Measurements from ENCODE around the gene TCEANC.

TCEANC gene

GRCh38 chrX:13659063-13659462 lies 6.1 kb downstream of the TCEANC start:
- H3K79me2 ChIP-seq (ENCODE audit: control insufficient read depth, insufficient read depth, low read length), result no peaks in the 10 kb centered on the region
- H3K79me1 ChIP-seq (ENCODE audit: low read length), result no peaks in the 10 kb centered on the region
- no peaks in the 10 kb centered on the region for H3K27me3 ChIP-seq (ENCODE audit: insufficient read depth, low read length, poor library complexity)
- no peak overlapping the region for H3K27ac ChIP-seq (ENCODE audit: low read depth, low read length)
- no peak overlapping the region for H3K4me3 ChIP-seq (ENCODE audit: low read length)
- no peak overlapping the region for H2BK15ac ChIP-seq (replicated peaks; ENCODE audit: low read depth)
- no peaks in the 10 kb centered on the region for H3K4me1 ChIP-seq (ENCODE audit: control insufficient read depth, low read depth, low read length)
- H2BK120ac ChIP-seq (ENCODE audit: low read depth, low read length), result no peak overlapping the region
- no peak overlapping the region for H3K9ac ChIP-seq (ENCODE audit: low read length)
- no peak overlapping the region for H3K4ac ChIP-seq (ENCODE audit: low read depth, low read length)
- DNase-seq, result no peak
- H3K36me3 ChIP-seq (ENCODE audit: control insufficient read depth, insufficient read depth, low read length), result no peaks in the 10 kb centered on the region
- H4K8ac ChIP-seq (ENCODE audit: low read depth, low read length), result no peak overlapping the region
- no peak overlapping the region for H4K5ac ChIP-seq (ENCODE audit: low read length)
- H3K4me2 ChIP-seq (ENCODE audit: low read length), result no peak overlapping the region
- H3K23ac ChIP-seq (ENCODE audit: low read length), result no peak overlapping the region
- no peak overlapping the region for H3K56ac ChIP-seq (ENCODE audit: low read length)
- WGBS (ENCODE audit: extremely low coverage, insufficient coverage, low lambda C conversion rate), result no CpG with 5 or more reads among the region's 6 CpGs
- no peak overlapping the region for H2AK5ac ChIP-seq (ENCODE audit: low read length)
- H3K18ac ChIP-seq (ENCODE audit: low read length), result no peak overlapping the region
- H2BK5ac ChIP-seq (ENCODE audit: low read length), result no peak overlapping the region

DNA sequence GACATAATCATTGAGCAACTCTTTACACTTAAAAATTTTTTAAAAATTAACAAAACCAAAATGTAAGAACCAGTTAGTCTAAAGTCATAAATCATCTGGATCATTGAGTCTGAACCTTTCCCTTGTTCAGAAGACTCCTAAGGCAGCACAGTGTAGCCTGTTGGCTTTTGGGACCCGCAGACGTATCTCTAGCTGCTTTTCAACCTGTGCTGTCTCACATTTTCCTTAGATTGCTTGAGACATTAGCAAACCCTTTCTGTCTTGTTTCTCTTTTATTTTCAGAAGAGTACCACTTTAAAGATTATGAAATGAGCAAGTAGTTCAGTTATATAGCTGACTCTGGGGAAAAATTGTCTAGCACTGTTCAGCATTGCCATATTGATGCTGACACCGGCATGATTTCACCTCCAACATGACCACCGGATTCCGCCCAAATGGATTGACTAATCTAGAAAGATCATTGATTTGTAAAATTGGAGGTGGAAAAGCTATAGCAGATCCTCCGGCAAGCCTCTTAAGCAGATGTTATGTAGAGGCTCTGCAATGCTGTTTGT lies 8.9 kb downstream of the TCEANC start:
- Histone ChIP-seq H3K9ac (ENCODE audit: low read length) (no peak overlapping the region), H2BK15ac (replicated peaks; ENCODE audit: low read depth) (no peak overlapping the region), H3K23ac (ENCODE audit: low read length) (no peak overlapping the region), H3K79me1 (ENCODE audit: low read length) (no peaks in the 10 kb centered on the region), H3K4me3 (ENCODE audit: low read length) (no peak overlapping the region), H3K27me3 (ENCODE audit: insufficient read depth, low read length, poor library complexity) (no peaks in the 10 kb centered on the region), H3K4me1 (ENCODE audit: control insufficient read depth, low read depth, low read length) (no peaks in the 10 kb centered on the region), H4K8ac (ENCODE audit: low read depth, low read length) (no peak overlapping the region), H3K36me3 (ENCODE audit: control insufficient read depth, insufficient read depth, low read length) (no peaks in the 10 kb centered on the region), H2BK120ac (ENCODE audit: low read depth, low read length) (no peak overlapping the region), H2AK5ac (ENCODE audit: low read length) (no peak overlapping the region), H3K18ac (ENCODE audit: low read length) (no peak overlapping the region), H3K4me2 (ENCODE audit: low read length) (no peak overlapping the region), H4K5ac (ENCODE audit: low read length) (no peak overlapping the region), H2BK5ac (ENCODE audit: low read length) (no peak overlapping the region), H3K4ac (ENCODE audit: low read depth, low read length) (no peak overlapping the region), H3K27ac (ENCODE audit: low read depth, low read length) (no peak overlapping the region), H3K79me2 (ENCODE audit: control insufficient read depth, insufficient read depth, low read length) (no peaks in the 10 kb centered on the region), H3K56ac (ENCODE audit: low read length) (no peak overlapping the region)
- DNase-seq, result no peak
- WGBS (ENCODE audit: extremely low coverage, insufficient coverage, low lambda C conversion rate), result no CpG with 5 or more reads among the region's 6 CpGs

DNA sequence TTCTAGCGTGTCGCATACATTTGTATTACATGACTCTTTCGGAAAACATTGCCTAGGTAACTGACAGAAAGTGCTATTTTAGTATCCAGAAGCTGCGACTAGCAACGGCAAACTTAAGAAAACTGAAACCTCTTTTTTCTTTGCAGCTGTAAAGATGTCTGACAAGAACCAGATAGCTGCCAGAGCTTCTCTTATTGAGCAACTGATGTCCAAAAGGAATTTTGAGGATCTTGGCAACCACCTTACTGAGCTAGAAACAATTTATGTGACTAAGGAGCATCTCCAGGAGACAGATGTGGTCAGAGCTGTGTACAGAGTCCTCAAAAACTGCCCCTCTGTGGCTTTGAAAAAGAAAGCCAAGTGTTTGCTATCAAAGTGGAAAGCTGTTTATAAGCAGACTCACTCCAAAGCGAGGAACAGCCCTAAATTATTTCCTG lies 9.4 kb downstream of the TCEANC start:
- H3K4ac ChIP-seq (ENCODE audit: low read depth, low read length), result no peak overlapping the region
- H4K5ac ChIP-seq (ENCODE audit: low read length), result no peak overlapping the region
- H2BK15ac ChIP-seq (replicated peaks; ENCODE audit: low read depth), result no peak overlapping the region
- no peak overlapping the region for H3K4me3 ChIP-seq (ENCODE audit: low read length)
- H4K8ac ChIP-seq (ENCODE audit: low read depth, low read length), result no peak overlapping the region
- WGBS (ENCODE audit: extremely low coverage, insufficient coverage, low lambda C conversion rate), result no CpG with 5 or more reads among the region's 6 CpGs
- no peaks in the 10 kb centered on the region for H3K36me3 ChIP-seq (ENCODE audit: control insufficient read depth, insufficient read depth, low read length)
- DNase-seq, result no peak
- H3K23ac ChIP-seq (ENCODE audit: low read length), result no peak overlapping the region
- no peak overlapping the region for H3K9ac ChIP-seq (ENCODE audit: low read length)
- no peak overlapping the region for H3K27ac ChIP-seq (ENCODE audit: low read depth, low read length)
- no peak overlapping the region for H3K56ac ChIP-seq (ENCODE audit: low read length)
- no peaks in the 10 kb centered on the region for H3K4me1 ChIP-seq (ENCODE audit: control insufficient read depth, low read depth, low read length)
- no peak overlapping the region for H3K4me2 ChIP-seq (ENCODE audit: low read length)
- H2BK5ac ChIP-seq (ENCODE audit: low read length), result no peak overlapping the region
- no peak overlapping the region for H2AK5ac ChIP-seq (ENCODE audit: low read length)
- no peaks in the 10 kb centered on the region for H3K79me1 ChIP-seq (ENCODE audit: low read length)
- H3K79me2 ChIP-seq (ENCODE audit: control insufficient read depth, insufficient read depth, low read length), result no peaks in the 10 kb centered on the region
- H2BK120ac ChIP-seq (ENCODE audit: low read depth, low read length), result no peak overlapping the region
- no peak overlapping the region for H3K18ac ChIP-seq (ENCODE audit: low read length)
- no peaks in the 10 kb centered on the region for H3K27me3 ChIP-seq (ENCODE audit: insufficient read depth, low read length, poor library complexity)

DNA sequence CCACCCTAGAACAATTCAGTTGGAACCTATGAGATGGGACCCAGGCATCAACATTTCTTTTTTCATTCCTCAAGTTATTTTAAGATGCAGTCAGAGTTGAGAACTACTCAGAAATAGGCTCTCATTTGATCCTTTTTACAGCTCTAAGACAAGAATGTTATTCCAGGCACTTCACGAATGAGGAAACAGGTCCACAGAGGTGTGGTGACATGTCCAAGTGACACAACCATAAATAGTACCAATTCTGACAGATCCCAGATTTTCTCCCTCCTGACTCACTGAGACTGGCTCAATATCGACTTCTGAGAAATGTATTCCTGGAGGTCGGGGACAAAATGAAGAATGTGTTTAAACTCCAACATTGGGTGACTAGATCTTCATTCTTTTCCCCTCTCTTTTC lies 11.1 kb downstream of the TCEANC start:
- Histone ChIP-seq H3K4me1 (ENCODE audit: control insufficient read depth, low read depth, low read length) (no peaks in the 10 kb centered on the region), H2BK15ac (replicated peaks; ENCODE audit: low read depth) (no peak overlapping the region), H3K23ac (ENCODE audit: low read length) (no peak overlapping the region), H3K4me3 (ENCODE audit: low read length) (no peak overlapping the region), H3K27me3 (ENCODE audit: insufficient read depth, low read length, poor library complexity) (no peaks in the 10 kb centered on the region), H3K18ac (ENCODE audit: low read length) (no peak overlapping the region), H4K8ac (ENCODE audit: low read depth, low read length) (no peak overlapping the region), H2AK5ac (ENCODE audit: low read length) (no peak overlapping the region), H2BK5ac (ENCODE audit: low read length) (no peak overlapping the region), H3K79me2 (ENCODE audit: control insufficient read depth, insufficient read depth, low read length) (no peaks in the 10 kb centered on the region), H3K4me2 (ENCODE audit: low read length) (no peak overlapping the region), H4K5ac (ENCODE audit: low read length) (no peak overlapping the region), H3K36me3 (ENCODE audit: control insufficient read depth, insufficient read depth, low read length) (no peaks in the 10 kb centered on the region), H3K79me1 (ENCODE audit: low read length) (no peaks in the 10 kb centered on the region), H3K27ac (ENCODE audit: low read depth, low read length) (no peak overlapping the region), H3K4ac (ENCODE audit: low read depth, low read length) (no peak overlapping the region), H2BK120ac (ENCODE audit: low read depth, low read length) (no peak overlapping the region), H3K56ac (ENCODE audit: low read length) (no peak overlapping the region), H3K9ac (ENCODE audit: low read length) (no peak overlapping the region)
- WGBS (ENCODE audit: extremely low coverage, insufficient coverage, low lambda C conversion rate), result no CpG with 5 or more reads among the region's 3 CpGs
- no peak for DNase-seq

GRCh38 chrX:13666836-13667235 lies 13.9 kb downstream of the TCEANC start:
- no peak for DNase-seq

GRCh38 chrX:13667919-13668318 lies 15.0 kb downstream of the TCEANC start:
- no peak overlapping the region for H3K23ac ChIP-seq (ENCODE audit: low read length)
- H4K8ac ChIP-seq (ENCODE audit: low read depth, low read length), result no peak overlapping the region
- no peaks in the 10 kb centered on the region for H3K4me1 ChIP-seq (ENCODE audit: control insufficient read depth, low read depth, low read length)
- H3K18ac ChIP-seq (ENCODE audit: low read length), result no peak overlapping the region
- no peak overlapping the region for H3K27ac ChIP-seq (ENCODE audit: low read depth, low read length)
- no peak overlapping the region for H4K5ac ChIP-seq (ENCODE audit: low read length)
- DNase-seq, result no peak
- H3K9ac ChIP-seq (ENCODE audit: low read length), result no peak overlapping the region
- no peak overlapping the region for H3K56ac ChIP-seq (ENCODE audit: low read length)
- H2BK5ac ChIP-seq (ENCODE audit: low read length), result no peak overlapping the region
- no peaks in the 10 kb centered on the region for H3K36me3 ChIP-seq (ENCODE audit: control insufficient read depth, insufficient read depth, low read length)
- no peaks in the 10 kb centered on the region for H3K79me2 ChIP-seq (ENCODE audit: control insufficient read depth, insufficient read depth, low read length)
- H3K27me3 ChIP-seq (ENCODE audit: insufficient read depth, low read length, poor library complexity), result no peaks in the 10 kb centered on the region
- H2BK15ac ChIP-seq (replicated peaks; ENCODE audit: low read depth), result no peak overlapping the region
- H2BK120ac ChIP-seq (ENCODE audit: low read depth, low read length), result no peak overlapping the region
- H2AK5ac ChIP-seq (ENCODE audit: low read length), result no peak overlapping the region
- H3K4ac ChIP-seq (ENCODE audit: low read depth, low read length), result no peak overlapping the region
- no peaks in the 10 kb centered on the region for H3K79me1 ChIP-seq (ENCODE audit: low read length)
- no peak overlapping the region for H3K4me3 ChIP-seq (ENCODE audit: low read length)
- no peak overlapping the region for H3K4me2 ChIP-seq (ENCODE audit: low read length)

More at GRCh38 chrX:13666836-13667235, 13.9 kb downstream of the TCEANC start:
- Histone ChIP-seq H2BK5ac (ENCODE audit: low read length) (no peak overlapping the region), H3K79me1 (ENCODE audit: low read length) (no peaks in the 10 kb centered on the region), H3K23ac (ENCODE audit: low read length) (no peak overlapping the region), H3K4ac (ENCODE audit: low read depth, low read length) (no peak overlapping the region), H3K4me2 (ENCODE audit: low read length) (no peak overlapping the region), H3K56ac (ENCODE audit: low read length) (no peak overlapping the region), H3K79me2 (ENCODE audit: control insufficient read depth, insufficient read depth, low read length) (no peaks in the 10 kb centered on the region), H3K27ac (ENCODE audit: low read depth, low read length) (no peak overlapping the region), H4K8ac (ENCODE audit: low read depth, low read length) (no peak overlapping the region), H2BK120ac (ENCODE audit: low read depth, low read length) (no peak overlapping the region), H3K36me3 (ENCODE audit: control insufficient read depth, insufficient read depth, low read length) (no peaks in the 10 kb centered on the region), H2BK15ac (replicated peaks; ENCODE audit: low read depth) (no peak overlapping the region), H2AK5ac (ENCODE audit: low read length) (no peak overlapping the region), H3K9ac (ENCODE audit: low read length) (no peak overlapping the region), H3K18ac (ENCODE audit: low read length) (no peak overlapping the region), H3K4me1 (ENCODE audit: control insufficient read depth, low read depth, low read length) (no peaks in the 10 kb centered on the region), H3K27me3 (ENCODE audit: insufficient read depth, low read length, poor library complexity) (no peaks in the 10 kb centered on the region), H4K5ac (ENCODE audit: low read length) (no peak overlapping the region), H3K4me3 (ENCODE audit: low read length) (no peak overlapping the region)
- no CpG with 5 or more reads among the region's 3 CpGs for WGBS (ENCODE audit: extremely low coverage, insufficient coverage, low lambda C conversion rate)
